GM19239 (cell line): ENCODE results near the gene MMS22L.

Experiments
- DNase-seq: peaks from one replicate; pipeline ENCODE4 v3.0.0; 2011; ENCODE audit warnings: low spot score; ENCODE audit not compliant: insufficient read length
- FAIRE-seq: peaks from 2 replicates; lab custom pipeline; 2011; peaks lifted over from hg19 to GRCh38; lab: Jason Lieb, UNC

MMS22L gene

DNA sequence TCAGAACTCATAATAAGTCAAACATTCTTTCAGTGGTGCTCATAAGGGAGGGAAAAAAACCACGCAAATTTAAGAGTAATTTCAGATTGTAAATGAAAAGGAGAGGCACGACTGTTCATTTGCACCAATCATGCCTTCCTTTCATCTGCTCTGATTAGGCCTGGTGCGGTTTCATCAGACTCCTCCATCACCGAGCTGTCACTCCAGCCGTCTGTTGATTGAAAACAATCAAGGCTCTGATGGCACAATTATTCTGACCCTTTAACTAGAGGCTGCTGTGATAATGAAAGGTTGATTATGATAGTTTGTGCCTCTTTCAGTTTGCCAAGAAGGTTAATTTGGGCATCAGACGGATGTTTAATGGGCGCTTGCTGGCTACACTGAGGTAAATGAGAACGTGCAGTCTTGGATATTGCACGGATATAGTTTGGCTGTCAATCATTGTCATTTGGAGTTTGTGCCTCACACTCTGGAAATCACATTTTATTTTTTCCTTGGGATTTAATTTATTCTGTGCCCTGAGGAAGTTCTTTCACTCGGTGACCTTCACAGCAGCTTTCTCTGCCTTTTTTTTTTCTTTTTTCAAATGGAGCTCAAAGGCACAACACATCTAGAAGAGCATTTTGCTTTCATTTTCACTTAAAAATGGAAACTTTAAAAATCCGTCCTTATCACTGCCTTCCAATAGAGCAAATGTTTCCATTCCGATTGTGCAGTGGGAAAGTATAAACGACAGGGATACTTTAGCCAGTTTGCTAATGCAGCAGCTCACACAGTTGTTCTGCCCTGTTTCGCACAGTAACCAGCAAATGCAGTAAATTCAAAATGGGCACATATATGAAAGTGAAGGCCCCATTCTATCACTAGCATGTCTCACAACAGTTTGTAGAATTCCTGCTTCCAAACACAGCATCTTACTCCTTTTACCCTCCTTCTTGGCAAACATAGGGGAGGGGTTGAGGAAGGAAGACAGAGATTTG lies 185.7 kb downstream of the MMS22L start:
- no peak for DNase-seq
- no peak for FAIRE-seq

DNA sequence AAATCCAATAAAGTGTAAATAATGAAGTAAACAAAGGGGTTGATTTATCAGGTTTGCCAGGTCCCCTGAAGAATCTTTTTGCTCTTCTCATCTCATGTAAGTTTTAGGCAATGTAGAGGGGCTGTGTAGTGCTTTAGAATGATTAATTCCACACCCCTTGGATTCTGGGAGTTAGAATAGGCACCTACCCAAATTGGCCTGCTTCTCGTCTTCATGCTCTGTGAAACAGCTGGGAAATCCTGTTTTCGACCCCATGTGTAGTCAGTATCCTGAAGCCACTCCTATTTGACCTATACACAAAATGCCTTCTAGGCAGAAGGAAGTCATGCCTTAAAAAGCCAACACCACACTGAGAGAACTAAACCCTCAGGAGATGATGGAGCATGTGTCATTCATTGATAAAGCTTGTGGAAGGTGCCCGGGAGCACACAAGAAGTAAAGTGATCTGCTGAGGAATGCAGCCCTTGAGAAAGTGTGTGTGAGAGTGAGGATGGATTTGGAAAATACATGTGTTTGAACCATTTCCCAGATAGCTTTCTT lies 187.6 kb downstream of the MMS22L start:
- DNase-seq (no peak), FAIRE-seq (no peak)

DNA sequence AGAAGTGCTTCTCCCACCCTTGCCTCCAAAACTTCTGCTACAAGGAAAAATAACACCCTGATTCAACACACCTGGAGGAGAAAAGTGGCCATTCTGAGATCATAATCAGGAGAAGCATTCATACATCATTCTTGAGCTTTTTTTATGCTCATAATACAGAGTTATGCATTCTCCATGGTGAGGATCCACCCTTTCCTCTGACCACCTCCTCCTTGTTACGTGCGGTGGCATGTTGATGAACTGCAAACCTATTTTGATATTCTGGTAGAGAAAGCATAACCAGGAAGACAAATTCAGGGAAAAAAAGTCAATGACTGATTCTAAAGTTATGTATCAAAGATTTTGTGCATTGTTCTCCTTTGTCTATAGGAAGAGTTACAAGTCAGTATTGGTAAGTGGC lies 188.6 kb downstream of the MMS22L start:
- FAIRE-seq, result no peak
- no peak for DNase-seq

DNA sequence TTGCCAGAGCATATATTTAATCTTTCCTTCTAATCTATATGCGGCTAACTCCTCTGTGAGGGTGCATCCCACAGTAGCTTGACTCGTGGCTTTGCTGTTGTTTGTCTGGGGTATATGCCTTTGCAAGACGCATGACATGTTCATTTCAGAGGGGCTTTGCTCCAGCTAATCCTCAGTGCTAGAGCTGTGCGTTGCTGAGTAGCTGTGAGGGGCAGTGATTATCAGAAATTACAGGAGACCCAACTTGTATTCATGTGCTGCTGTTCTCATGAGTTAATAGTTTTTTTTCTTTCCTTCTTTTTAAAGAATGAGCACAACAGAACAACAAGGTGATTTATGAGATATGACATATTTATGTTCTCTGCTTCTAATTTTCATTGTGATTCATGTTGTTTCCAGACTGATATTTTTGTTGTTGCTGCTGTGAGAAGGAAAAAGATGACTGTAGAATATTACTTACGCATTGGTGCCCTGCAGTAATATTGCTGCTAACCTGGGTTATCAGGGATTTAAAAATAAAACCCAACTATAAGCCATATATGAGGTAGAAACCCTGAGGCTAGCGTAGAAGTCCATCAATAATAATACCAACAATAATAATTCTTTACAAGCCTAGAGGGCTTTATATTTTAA lies 190.2 kb downstream of the MMS22L start:
- FAIRE-seq, result no peak
- no peak for DNase-seq
